GM21515 (cell line): ENCODE data around the gene CCDC110.

Experiments used
- ATAC-seq: cut with Tn5 transposase; IDR thresholded peaks from one replicate; pipeline ENCODE4 v1.9.1; 2021; ENCODE audit not compliant: unreplicated experiment

CCDC110 gene

GRCh38 chr4:185424905-185425646, 46.5 kb downstream of the CCDC110 start:
- peak; percentile 2 for ATAC-seq

- ATAC-seq: no peak
Observed at GRCh38 chr4:185421366-185422124, 50.0 kb downstream of the CCDC110 start.

GRCh38 chr4:185416955-185417354, 54.6 kb downstream of the CCDC110 start:
- no peak for ATAC-seq

GRCh38 chr4:185412412-185412811, 59.1 kb downstream of the CCDC110 start:
- ATAC-seq: no peak

- no peak for ATAC-seq
Observed at GRCh38 chr4:185411849-185412248, 59.7 kb downstream of the CCDC110 start.

- no peak for ATAC-seq
Observed at GRCh38 chr4:185408432-185408831, 63.1 kb downstream of the CCDC110 start.

GRCh38 chr4:185405296-185405999, 66.1 kb downstream of the CCDC110 start:
- ATAC-seq: peak; percentile 54

GRCh38 chr4:185404031-185404430, 67.5 kb downstream of the CCDC110 start:
- no peak for ATAC-seq

GRCh38 chr4:185399466-185399865, 72.1 kb downstream of the CCDC110 start:
- no peak for ATAC-seq

GRCh38 chr4:185398618-185399017, 72.9 kb downstream of the CCDC110 start:
- no peak for ATAC-seq

GRCh38 chr4:185396724-185397385, 74.7 kb downstream of the CCDC110 start, which contains the start of gene ANKRD37:
ANKRD37 (plus strand) TSS chr4:185396841; CDS start chr4:185396924, 83 bp downstream.
- ATAC-seq: no peak

GRCh38 chr4:185395956-185396723, 75.4 kb downstream of the CCDC110 start:
- ATAC-seq: peak; percentile 77

GRCh38 chr4:185395238-185395955, 76.1 kb downstream of the CCDC110 start, which contains the start of gene LRP2BP:
LRP2BP (minus strand) TSS chr4:185395924; CDS start chr4:185378186, 17,738 bp downstream.
- ATAC-seq: no peak
